Activated T-cell treated with anti-CD3 and anti-CD28 coated beads for 1 hour (primary cell): ENCODE results near the gene BANF1.
A peak's percentile ranks its signal among the peaks of the same experiment; 100 is the strongest.

Experiments
- DNase-seq: peaks from one replicate; pipeline ENCODE4 v3.0.0-alpha.2; 2020; ENCODE audit warnings: low read depth

BANF1 gene, protein sequence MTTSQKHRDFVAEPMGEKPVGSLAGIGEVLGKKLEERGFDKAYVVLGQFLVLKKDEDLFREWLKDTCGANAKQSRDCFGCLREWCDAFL

GRCh38 chr11:66001942-66002647 is at the start of gene BANF1, which contains the start of gene EIF1AD:
Gene BANF1, plus strand, starts transcription at chr11:66002503. Its CDS starts 748 bp downstream, at chr11:66003251.
Gene EIF1AD, minus strand, starts transcription at chr11:66002157. Its CDS starts 1,768 bp downstream, at chr11:66000389.
- DNase-seq, result peak; percentile 82

- DNase-seq, result no peak
Measured at GRCh38 chr11:65953471-65953870, 48.8 kb upstream of the BANF1 start.

- DNase-seq, result no peak
Measured at GRCh38 chr11:65954771-65955170, 47.5 kb upstream of the BANF1 start.

DNA sequence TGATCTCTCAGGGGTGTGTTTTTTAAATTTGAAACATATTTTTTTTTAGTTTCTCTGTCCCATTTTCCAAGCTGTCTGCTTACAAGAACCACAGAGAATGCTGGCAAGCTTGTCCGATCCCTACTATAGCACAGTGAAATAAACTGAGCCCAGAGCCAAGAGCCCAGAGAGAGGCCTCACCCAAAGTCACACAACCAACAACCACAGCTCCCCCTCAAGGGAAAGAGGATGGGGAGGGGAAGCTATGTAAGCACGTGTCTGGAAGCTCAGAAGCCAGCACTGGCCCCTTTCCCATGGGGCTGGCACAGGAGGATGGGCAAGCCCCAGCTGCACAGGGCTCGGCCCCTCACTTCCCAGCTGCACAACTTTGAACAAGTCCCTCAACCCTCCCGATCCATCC is 44.0 kb upstream of the BANF1 start:
- no peak for DNase-seq

DNA sequence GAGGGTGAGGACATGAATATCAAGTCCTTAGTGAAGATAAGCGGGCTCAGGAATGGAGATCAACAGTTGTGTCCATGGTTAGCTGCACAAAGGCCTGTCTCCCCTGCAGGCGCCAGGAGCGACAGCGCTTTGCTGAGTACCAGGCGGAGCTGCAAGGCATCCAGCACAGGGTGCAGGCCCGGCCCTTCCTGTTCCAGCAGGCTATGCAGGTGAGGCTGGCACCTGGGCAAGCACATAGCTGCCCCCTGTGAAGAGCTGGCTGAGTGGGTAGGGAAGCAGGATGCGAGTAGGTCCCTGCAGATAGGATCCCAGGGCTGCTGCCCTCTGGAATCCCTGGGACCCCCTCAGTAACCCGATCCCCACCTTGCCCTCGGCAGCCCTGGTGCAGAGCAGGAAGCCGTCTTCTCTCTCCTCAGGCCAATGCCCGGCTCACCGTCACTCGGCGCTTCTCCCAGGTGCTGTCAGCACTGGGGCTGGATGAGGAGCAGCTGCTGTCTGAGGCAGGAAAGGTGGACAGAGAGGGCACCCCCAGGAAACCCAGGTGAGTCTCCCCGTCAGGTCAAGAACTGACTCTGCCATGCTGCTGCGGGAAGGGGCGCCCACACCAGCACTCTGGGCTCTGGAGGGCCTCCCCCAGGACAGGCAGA is 43.4 kb upstream of the BANF1 start:
- no peak for DNase-seq

DNA sequence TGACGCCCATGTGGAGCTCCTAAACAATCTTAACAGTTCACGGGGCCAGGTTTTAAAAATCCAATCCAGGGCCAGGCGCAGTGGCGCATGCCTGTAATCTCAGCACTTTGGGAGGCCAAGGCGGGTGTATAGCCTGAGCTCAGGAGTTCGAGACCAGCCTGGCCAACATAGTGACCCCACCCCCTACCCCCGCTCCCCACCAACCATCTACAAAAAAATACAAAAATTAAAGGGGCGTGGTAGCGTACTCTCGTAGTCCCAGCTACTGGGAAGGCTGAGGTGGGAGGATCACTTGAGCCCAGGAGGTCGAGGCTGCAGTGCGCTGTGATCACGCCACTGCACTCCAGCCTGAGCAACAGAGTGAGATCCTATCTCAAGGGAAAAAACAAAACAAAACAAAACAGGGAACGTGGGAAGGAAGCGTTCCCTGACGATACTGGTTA is 41.5 kb upstream of the BANF1 start:
- no peak for DNase-seq

GRCh38 chr11:65961267-65962140 is 40.8 kb upstream of the BANF1 start, which contains the start of gene SART1:
Gene SART1, plus strand, starts transcription at chr11:65961734. Its CDS starts 47 bp downstream, at chr11:65961781.
- DNase-seq, result peak; percentile 89

- DNase-seq, result no peak
Measured at GRCh38 chr11:65962141-65962564, 40.1 kb upstream of the BANF1 start.

DNA sequence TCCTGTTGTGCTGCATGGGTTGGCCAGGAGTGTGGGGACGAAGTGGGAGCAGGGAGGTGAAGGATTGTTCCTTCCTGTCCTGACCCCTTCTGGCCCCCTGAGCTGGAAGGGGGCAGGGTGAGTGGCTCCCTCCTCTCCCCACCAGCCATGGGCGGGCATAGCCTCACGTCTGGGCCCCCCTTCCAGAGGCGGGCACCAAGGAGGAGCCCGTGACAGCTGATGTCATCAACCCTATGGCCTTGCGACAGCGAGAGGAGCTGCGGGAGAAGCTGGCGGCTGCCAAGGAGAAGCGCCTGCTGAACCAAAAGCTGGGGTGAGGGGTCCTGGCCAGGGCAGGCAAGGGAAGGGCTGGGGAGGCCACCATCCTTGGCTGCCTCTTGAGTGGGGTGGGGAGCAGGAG is 37.4 kb upstream of the BANF1 start:
- DNase-seq, result no peak

- no peak for DNase-seq
Measured at GRCh38 chr11:65965986-65966762, 36.1 kb upstream of the BANF1 start.

- DNase-seq, result no peak
Measured at GRCh38 chr11:65967329-65967934, 34.9 kb upstream of the BANF1 start.

GRCh38 chr11:65968600-65969482 is 33.5 kb upstream of the BANF1 start:
- DNase-seq, result no peak

DNA sequence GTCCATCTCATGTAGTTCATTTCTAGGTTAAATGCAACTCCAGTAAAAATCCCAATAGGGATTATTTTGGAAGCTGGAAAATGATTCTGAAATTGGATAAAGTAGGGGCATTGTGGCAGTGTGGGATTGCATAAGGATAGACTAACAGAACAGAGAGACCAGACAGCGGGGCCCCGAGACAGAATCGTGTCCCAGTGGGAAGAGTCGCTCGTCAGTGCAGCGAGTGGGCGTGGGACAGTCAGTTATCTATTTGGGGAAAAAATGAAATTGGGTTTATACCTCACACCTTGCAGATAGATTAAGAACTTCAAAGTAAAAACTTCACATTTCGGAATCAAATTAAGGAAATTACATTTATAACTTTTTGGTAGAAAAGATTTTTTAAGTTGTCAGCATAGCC is 30.2 kb upstream of the BANF1 start:
- DNase-seq, result no peak

- no peak for DNase-seq
Measured at GRCh38 chr11:65973439-65974110, 28.7 kb upstream of the BANF1 start.

- no peak for DNase-seq
Measured at GRCh38 chr11:65975771-65976170, 26.5 kb upstream of the BANF1 start.

DNA sequence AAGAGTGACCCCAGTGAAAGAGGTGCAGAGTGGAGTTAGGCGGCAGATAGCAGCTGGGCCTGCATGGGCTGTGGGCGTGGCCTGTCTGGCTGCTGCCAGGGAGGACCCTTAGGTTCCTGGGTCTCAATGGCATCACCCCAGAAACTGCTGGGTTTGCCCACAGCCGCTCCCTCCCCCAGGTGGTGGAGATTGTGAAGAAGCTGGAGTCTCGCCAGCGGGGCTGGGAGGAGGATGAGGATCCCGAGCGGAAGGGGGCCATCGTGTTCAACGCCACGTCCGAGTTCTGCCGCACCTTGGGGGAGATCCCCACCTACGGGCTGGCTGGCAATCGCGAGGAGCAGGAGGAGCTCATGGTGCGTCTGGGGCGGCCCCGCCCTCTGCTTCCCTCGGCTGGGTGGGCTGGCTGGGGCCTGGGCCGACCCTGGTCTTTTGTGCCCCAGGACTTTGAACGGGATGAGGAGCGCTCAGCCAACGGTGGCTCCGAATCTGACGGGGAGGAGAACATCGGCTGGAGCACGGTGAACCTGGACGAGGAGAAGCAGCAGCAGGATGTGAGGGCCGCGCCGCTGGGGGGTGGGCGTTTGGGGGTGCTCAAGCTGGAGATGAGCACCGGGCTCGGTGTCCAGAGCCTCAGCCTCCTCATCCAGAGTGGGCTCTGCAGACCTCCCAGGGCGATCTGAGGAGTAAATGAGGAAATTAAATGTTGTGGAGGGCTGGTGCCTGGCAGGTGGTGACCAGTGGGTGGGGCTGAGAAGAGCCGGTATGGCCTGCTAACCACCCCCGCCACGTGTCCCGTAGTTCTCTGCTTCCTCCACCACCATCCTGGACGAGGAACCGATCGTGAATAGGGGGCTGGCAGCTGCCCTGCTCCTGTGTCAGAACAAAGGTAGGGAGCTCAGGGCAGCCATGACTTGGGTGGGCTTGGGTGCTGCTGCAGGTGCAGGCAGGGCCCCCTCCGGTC is 25.8 kb upstream of the BANF1 start:
- no peak for DNase-seq

GRCh38 chr11:65977621-65978390 is 24.5 kb upstream of the BANF1 start:
- DNase-seq, result no peak
